DND-41 (cell line): ENCODE measurements around the gene PARP6.

Source experiments
- CTCF ChIP-seq: IDR thresholded peaks from 2 replicates; pipeline ENCODE4 v1.5.1; 2012; ENCODE audit warnings: borderline replicate concordance, low read length, moderate library complexity, mild to moderate bottlenecking; ENCODE audit not compliant: poor library complexity, severe bottlenecking; ENCODE audit errors: extremely low read depth
- EZH2 ChIP-seq: IDR thresholded peaks from 3 replicates; pipeline ENCODE4 v1.6.1; 2012; ENCODE audit warnings: borderline replicate concordance, low read depth, mild to moderate bottlenecking, moderate library complexity, low read length, inconsistent platforms; ENCODE audit not compliant: severe bottlenecking

GRCh38 chr15:72319360-72319984 lies 47.1 kb upstream of the PARP6 start:
- TF ChIP-seq EZH2 (no peak), CTCF (no peak)
